Large intestine (tissue), 3 donors: ENCODE results near the gene TRIM24. TPM values are rescaled to one million over a fixed set of nuclear protein-coding genes. Genes with fewer than 3 reads are reported as not detected.

Source experiments
- DNase-seq, 2 donors: peaks; one replicate each; pipeline versions ENCODE4 v3.0.0 to v3.0.0-alpha.2; 2013
- H3K27ac ChIP-seq: one replicate; pipeline ENCODE4 v1.5.1; 2013; ENCODE audit warnings: low read length
- H3K27me3 ChIP-seq: 2 replicates; pipeline ENCODE4 v1.6.1; 2013; ENCODE audit warnings: low read length; ENCODE audit not compliant: control insufficient read depth, insufficient read depth
- H3K36me3 ChIP-seq: 2 replicates; pipeline ENCODE4 v1.6.1; 2013; ENCODE audit warnings: low read length; ENCODE audit not compliant: control insufficient read depth, insufficient read depth
- H3K4me1 ChIP-seq: one replicate; pipeline ENCODE4 v1.6.1; 2013; ENCODE audit warnings: low read length; ENCODE audit not compliant: control insufficient read depth, insufficient read depth
- H3K4me3 ChIP-seq: one replicate; pipeline ENCODE4 v1.5.1; 2013; ENCODE audit warnings: low read length
- H3K9me3 ChIP-seq: one replicate; pipeline ENCODE4 v1.6.1; 2013; ENCODE audit warnings: mild to moderate bottlenecking, low read depth, low read length, moderate library complexity; ENCODE audit not compliant: control insufficient read depth
- WGBS: methylation state at CpG from one replicate; pipeline ENCODE4 v1.1.5; 2013; ENCODE audit warnings: low lambda C conversion rate; ENCODE audit not compliant: insufficient coverage; 5-methylcytosine and 5-hydroxymethylcytosine counted together
- polyA plus RNA-seq: library from polyadenylated mRNA; unstranded; fragments of 120-200 nt; gene quantifications from one replicate; pipeline ENCODE4 v1.2.1, GENCODE V29; 2013

Gene TRIM24
- polyA plus RNA-seq, 1 donor: 35.8 TPM

GRCh38 chr7:138570715-138571114 lies 110.7 kb downstream of the TRIM24 start:
- DNase-seq: no peak
- Histone ChIP-seq H3K4me1 (no peaks in the 10 kb centered on the region), H3K4me3 (no peak overlapping the region), H3K27ac (no peak overlapping the region), H3K9me3 (peaks cover 15% of the 10 kb centered on the region), H3K27me3 (no peaks in the 10 kb centered on the region), H3K36me3 (peaks cover 65% of the 10 kb centered on the region)
- no CpG with 5 or more reads among the region's 4 CpGs for WGBS

GRCh38 chr7:138573741-138574140 lies 113.7 kb downstream of the TRIM24 start:
- H3K4me1 ChIP-seq: no peaks in the 10 kb centered on the region
- WGBS: no CpG with 5 or more reads among the region's 4 CpGs
- no peaks in the 10 kb centered on the region for H3K27me3 ChIP-seq
- DNase-seq: no peak
- H3K4me3 ChIP-seq: no peak overlapping the region
- H3K9me3 ChIP-seq: no peaks in the 10 kb centered on the region
- no peak overlapping the region for H3K27ac ChIP-seq
- peaks cover 59% of the 10 kb centered on the region for H3K36me3 ChIP-seq

- WGBS: 97% methylated on average over 3 of the region's 5 CpGs
- no peaks in the 10 kb centered on the region for H3K9me3 ChIP-seq
- DNase-seq: no peak
- H3K4me3 ChIP-seq: no peak overlapping the region
- no peak overlapping the region for H3K27ac ChIP-seq
- no peaks in the 10 kb centered on the region for H3K27me3 ChIP-seq
- H3K4me1 ChIP-seq: no peaks in the 10 kb centered on the region
- peaks cover 59% of the 10 kb centered on the region for H3K36me3 ChIP-seq
These were observed 115.9 kb downstream of the TRIM24 start for GRCh38 chr7:138575897-138576428.

- Histone ChIP-seq H3K27ac (no peak overlapping the region), H3K4me1 (no peaks in the 10 kb centered on the region), H3K27me3 (no peaks in the 10 kb centered on the region), H3K9me3 (no peaks in the 10 kb centered on the region), H3K36me3 (peaks cover 50% of the 10 kb centered on the region), H3K4me3 (no peak overlapping the region)
- no peak for DNase-seq
- no CpG with 5 or more reads among the region's 1 CpG for WGBS
These were observed 119.1 kb downstream of the TRIM24 start for GRCh38 chr7:138579136-138579535.

GRCh38 chr7:138579671-138580070 lies 119.6 kb downstream of the TRIM24 start:
- 100% methylated on average over 1 of the region's 3 CpGs for WGBS
- Histone ChIP-seq H3K9me3 (no peaks in the 10 kb centered on the region), H3K4me3 (no peak overlapping the region), H3K27me3 (no peaks in the 10 kb centered on the region), H3K4me1 (no peaks in the 10 kb centered on the region), H3K27ac (no peak overlapping the region), H3K36me3 (peaks cover 52% of the 10 kb centered on the region)
- DNase-seq: no peak

GRCh38 chr7:138581065-138581464 lies 121.0 kb downstream of the TRIM24 start:
- Histone ChIP-seq H3K9me3 (no peaks in the 10 kb centered on the region), H3K36me3 (peaks cover 49% of the 10 kb centered on the region), H3K4me3 (no peak overlapping the region), H3K27ac (no peak overlapping the region), H3K27me3 (no peaks in the 10 kb centered on the region), H3K4me1 (no peaks in the 10 kb centered on the region)
- WGBS: 100% methylated on average over 2 of the region's 4 CpGs
- no peak for DNase-seq

GRCh38 chr7:138584283-138584682 lies 124.2 kb downstream of the TRIM24 start:
- no peak for DNase-seq
- H3K27ac ChIP-seq: no peak overlapping the region
- no peaks in the 10 kb centered on the region for H3K9me3 ChIP-seq
- H3K36me3 ChIP-seq: peaks cover 45% of the 10 kb centered on the region
- H3K4me3 ChIP-seq: no peak overlapping the region
- no peaks in the 10 kb centered on the region for H3K4me1 ChIP-seq
- H3K27me3 ChIP-seq: no peaks in the 10 kb centered on the region

- DNase-seq: no peak
- Histone ChIP-seq H3K4me1 (no peaks in the 10 kb centered on the region), H3K4me3 (no peak overlapping the region), H3K27me3 (no peaks in the 10 kb centered on the region), H3K27ac (no peak overlapping the region), H3K9me3 (no peaks in the 10 kb centered on the region), H3K36me3 (peaks cover 42% of the 10 kb centered on the region)
- 100% methylated on average over 1 of the region's 4 CpGs for WGBS
These were observed 124.6 kb downstream of the TRIM24 start for GRCh38 chr7:138584696-138585095.

- Histone ChIP-seq H3K27ac (no peak overlapping the region), H3K9me3 (no peaks in the 10 kb centered on the region), H3K4me3 (no peak overlapping the region), H3K36me3 (peaks cover 34% of the 10 kb centered on the region), H3K4me1 (no peaks in the 10 kb centered on the region), H3K27me3 (no peaks in the 10 kb centered on the region)
- 80% methylated on average over 3 of the region's 5 CpGs for WGBS
- DNase-seq: no peak
These were observed 125.4 kb downstream of the TRIM24 start for GRCh38 chr7:138585283-138585993.

GRCh38 chr7:138587485-138587884 lies 127.4 kb downstream of the TRIM24 start:
- Histone ChIP-seq H3K4me1 (no peaks in the 10 kb centered on the region), H3K27ac (no peak overlapping the region), H3K36me3 (peaks cover 28% of the 10 kb centered on the region), H3K4me3 (no peak overlapping the region), H3K27me3 (no peaks in the 10 kb centered on the region), H3K9me3 (no peaks in the 10 kb centered on the region)
- DNase-seq: no peak
- WGBS: no CpG with 5 or more reads among the region's 4 CpGs

- Histone ChIP-seq H3K4me1 (no peaks in the 10 kb centered on the region), H3K36me3 (peaks cover 24% of the 10 kb centered on the region), H3K9me3 (no peaks in the 10 kb centered on the region), H3K27ac (no peak overlapping the region), H3K27me3 (no peaks in the 10 kb centered on the region), H3K4me3 (no peak overlapping the region)
- no CpG with 5 or more reads among the region's 2 CpGs for WGBS
- no peak for DNase-seq
These were observed 128.9 kb downstream of the TRIM24 start for GRCh38 chr7:138588986-138589385.
